ENCODE results near the gene DUXB. TPM values are rescaled to one million over a fixed set of nuclear protein-coding genes. Genes with fewer than 3 reads are reported as not detected.

The DUXB gene
- total and polyA plus RNA-seq, 2 experiments from 2014 or later: not detected

DNA sequence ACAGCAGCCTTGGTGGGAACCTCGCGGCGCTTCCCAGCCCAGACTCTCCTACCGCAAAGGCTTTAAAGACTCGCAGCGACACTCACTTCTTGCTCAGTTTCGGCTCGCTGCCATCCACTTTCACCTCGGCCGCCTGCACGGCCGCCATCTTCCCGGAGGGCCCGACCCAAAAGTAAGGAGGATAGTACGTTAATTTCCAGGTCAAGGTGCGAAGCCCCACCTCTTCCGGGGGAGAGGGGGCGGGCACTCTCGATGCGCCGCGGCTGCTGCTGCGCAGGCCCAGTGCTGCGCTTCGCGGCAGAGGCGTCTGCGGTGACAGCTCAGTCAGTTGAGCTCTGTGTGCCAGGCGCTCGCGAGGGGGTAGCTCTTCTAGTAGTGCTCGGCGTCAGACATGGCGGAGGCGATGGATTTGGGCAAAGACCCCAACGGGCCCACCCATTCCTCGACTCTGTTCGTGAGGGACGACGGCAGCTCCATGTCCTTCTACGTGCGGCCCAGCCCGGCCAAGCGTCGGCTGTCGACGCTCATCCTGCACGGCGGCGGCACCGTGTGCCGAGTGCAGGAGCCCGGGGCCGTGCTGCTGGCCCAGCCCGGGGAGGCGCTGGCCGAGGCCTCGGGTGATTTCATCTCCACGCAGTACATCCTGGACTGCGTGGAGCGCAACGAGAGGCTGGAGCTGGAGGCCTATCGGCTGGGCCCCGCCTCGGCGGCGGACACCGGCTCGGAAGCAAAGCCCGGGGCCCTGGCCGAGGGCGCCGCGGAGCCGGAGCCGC lies 53.6 kb downstream of the DUXB start, which contains the start of the genes KARS1 and TERF2IP:
Gene KARS1 (minus strand): TSS at position 174 of the 773 bp plus-strand sequence. CDS start 26 bp downstream, at position 148.
Gene TERF2IP (plus strand): TSS at position 282 of the 773 bp plus-strand sequence. CDS start 110 bp downstream, at position 392.
- H3K36me3 ChIP-seq: peaks cover 12% of the 10 kb centered on the region
- H3K4me3 ChIP-seq: peak within 1 kb of the TSS; percentile 61
- peaks cover 17% of the 10 kb centered on the region for H3K4me1 ChIP-seq (ENCODE audit: low read depth)
- H3K27me3 ChIP-seq: no peaks in the 10 kb centered on the region
- peak; percentile 92 to 93 for DNase-seq (ENCODE audit: low read depth in 1 of 2, low spot score in 1 of 2)
- peak within 1 kb of the TSS; percentile 85 for H3K27ac ChIP-seq
- H3K9me3 ChIP-seq (ENCODE audit: low read depth): no peaks in the 10 kb centered on the region
- TF ChIP-seq, protein P1, sequence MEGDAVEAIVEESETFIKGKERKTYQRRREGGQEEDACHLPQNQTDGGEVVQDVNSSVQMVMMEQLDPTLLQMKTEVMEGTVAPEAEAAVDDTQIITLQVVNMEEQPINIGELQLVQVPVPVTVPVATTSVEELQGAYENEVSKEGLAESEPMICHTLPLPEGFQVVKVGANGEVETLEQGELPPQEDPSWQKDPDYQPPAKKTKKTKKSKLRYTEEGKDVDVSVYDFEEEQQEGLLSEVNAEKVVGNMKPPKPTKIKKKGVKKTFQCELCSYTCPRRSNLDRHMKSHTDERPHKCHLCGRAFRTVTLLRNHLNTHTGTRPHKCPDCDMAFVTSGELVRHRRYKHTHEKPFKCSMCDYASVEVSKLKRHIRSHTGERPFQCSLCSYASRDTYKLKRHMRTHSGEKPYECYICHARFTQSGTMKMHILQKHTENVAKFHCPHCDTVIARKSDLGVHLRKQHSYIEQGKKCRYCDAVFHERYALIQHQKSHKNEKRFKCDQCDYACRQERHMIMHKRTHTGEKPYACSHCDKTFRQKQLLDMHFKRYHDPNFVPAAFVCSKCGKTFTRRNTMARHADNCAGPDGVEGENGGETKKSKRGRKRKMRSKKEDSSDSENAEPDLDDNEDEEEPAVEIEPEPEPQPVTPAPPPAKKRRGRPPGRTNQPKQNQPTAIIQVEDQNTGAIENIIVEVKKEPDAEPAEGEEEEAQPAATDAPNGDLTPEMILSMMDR (IDR thresholded peaks at IDR 0.05; ENCODE audit: low read depth, low read length): no peak

DNA sequence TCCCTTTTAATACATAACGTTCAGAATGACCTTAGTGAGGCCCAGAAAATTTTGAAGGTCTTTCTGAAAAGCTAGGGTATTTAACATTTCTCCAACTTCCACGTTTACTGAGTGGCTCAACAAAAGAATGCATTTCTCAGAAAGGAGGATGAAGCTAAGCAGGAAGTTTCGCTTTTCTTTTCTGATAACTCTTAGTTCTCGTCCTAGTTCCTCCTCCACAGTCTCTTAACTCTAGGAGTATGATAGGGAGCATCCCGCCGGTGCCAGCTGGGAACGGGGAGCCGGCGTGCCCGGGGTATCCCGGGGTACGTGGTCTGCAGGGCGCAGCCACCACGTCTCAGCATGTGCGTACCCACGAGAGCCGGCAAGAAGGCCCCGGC lies 54.2 kb downstream of the DUXB start:
- Histone ChIP-seq H3K4me1 (ENCODE audit: low read depth) (peaks cover 17% of the 10 kb centered on the region), H3K27ac (peak overlapping the region; percentile 85)

DNA sequence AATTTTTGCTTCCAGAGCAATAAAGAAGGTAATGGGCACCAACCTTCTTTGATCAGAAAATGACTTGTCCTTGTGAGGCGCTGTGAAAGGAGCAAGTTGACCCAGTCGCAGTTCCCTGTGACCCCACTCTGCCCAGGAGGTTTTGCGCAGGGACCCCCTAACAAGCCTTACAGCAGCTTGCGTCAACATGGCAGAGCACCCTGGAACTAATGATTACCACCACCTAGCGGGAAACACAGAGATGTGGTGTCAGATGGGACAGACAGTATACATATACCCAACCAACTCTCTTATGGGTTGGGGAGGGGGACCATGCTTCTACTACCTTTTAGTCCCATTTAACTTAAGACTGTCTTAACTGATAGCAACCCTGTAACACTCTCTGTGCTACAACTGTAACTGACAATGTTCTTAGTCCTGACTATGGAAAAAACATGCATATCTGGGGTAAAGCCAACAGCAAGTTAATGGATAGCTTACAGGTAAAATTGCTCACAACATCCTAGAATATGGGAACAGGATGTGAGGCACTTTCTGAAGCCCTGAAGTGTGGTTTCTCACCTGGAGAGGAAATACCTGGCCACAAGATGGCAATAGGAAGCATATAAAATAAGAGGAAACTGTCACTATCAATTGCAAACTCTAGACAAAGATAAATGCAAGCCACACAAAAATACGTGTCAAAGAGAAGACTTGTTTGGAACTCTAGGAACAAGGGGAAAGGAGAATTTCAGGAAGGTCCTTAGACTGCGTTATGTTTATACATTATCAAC lies 56.8 kb downstream of the DUXB start:
- Histone ChIP-seq H3K27me3 (no peaks in the 10 kb centered on the region), H3K4me3 (no peak overlapping the region), H3K27ac (no peak overlapping the region), H3K36me3 (peaks cover 32% of the 10 kb centered on the region), H3K4me1 (ENCODE audit: low read depth) (peaks cover 4% of the 10 kb centered on the region), H3K9me3 (ENCODE audit: low read depth) (no peaks in the 10 kb centered on the region)
- no peak for DNase-seq (ENCODE audit: low read depth in 1 of 2, low spot score in 1 of 2)
- TF ChIP-seq, protein P1 (IDR thresholded peaks at IDR 0.05; ENCODE audit: low read depth, low read length): no peak

More for the DNA sequence above, 54.2 kb downstream of the DUXB start:
- Histone ChIP-seq H3K27me3 (no peaks in the 10 kb centered on the region), H3K36me3 (peaks cover 12% of the 10 kb centered on the region), H3K4me3 (peak overlapping the region; percentile 61), H3K9me3 (ENCODE audit: low read depth) (no peaks in the 10 kb centered on the region)
- no peak for DNase-seq (ENCODE audit: low read depth in 1 of 2, low spot score in 1 of 2)
- TF ChIP-seq, protein P1 (IDR thresholded peaks at IDR 0.05; ENCODE audit: low read depth, low read length): no peak

Other genes with a start within 250 kb of the DUXB start
- 14.5 and 29.0 TPM in 2 replicates for gene TMEM170A, start 236.8 kb downstream of the DUXB start, total RNA-seq
- gene TMEM170A, start 236.8 kb downstream of the DUXB start, polyA plus RNA-seq: 22.7 and 27.2 TPM in 2 replicates
- gene CHST6, start 206.0 kb downstream of the DUXB start, total RNA-seq: 3.2 and 3.8 TPM in 2 replicates
- gene CHST6, start 206.0 kb downstream of the DUXB start, polyA plus RNA-seq: 0.10 and 1.2 TPM in 2 replicates
- gene CHST5, start 165.4 kb downstream of the DUXB start, total RNA-seq: 0.35 and 0.66 TPM in 2 replicates
- gene CHST5, start 165.4 kb downstream of the DUXB start, polyA plus RNA-seq: 0.05 TPM in 1 of 2 replicates, not detected in the other
- 17.1 and 23.7 TPM in 2 replicates for gene TMEM231, start 145.2 kb downstream of the DUXB start, total RNA-seq
- gene TMEM231, start 145.2 kb downstream of the DUXB start, polyA plus RNA-seq: 20.3 and 21.5 TPM in 2 replicates
- gene GABARAPL2, start 135.1 kb downstream of the DUXB start, total RNA-seq: 125 and 139 TPM in 2 replicates
- gene GABARAPL2, start 135.1 kb downstream of the DUXB start, polyA plus RNA-seq: 426 and 456 TPM in 2 replicates
- gene ADAT1, start 78.2 kb downstream of the DUXB start, total RNA-seq: 52.4 and 66.1 TPM in 2 replicates
- gene ADAT1, start 78.2 kb downstream of the DUXB start, polyA plus RNA-seq: 21.6 and 23.3 TPM in 2 replicates
- 106 and 114 TPM in 2 replicates for gene KARS1, start 53.8 kb downstream of the DUXB start, total RNA-seq
- gene KARS1, start 53.8 kb downstream of the DUXB start, polyA plus RNA-seq: 132 and 160 TPM in 2 replicates
- gene TERF2IP, start 53.7 kb downstream of the DUXB start, total RNA-seq: 45.3 and 79.8 TPM in 2 replicates
- gene TERF2IP, start 53.7 kb downstream of the DUXB start, polyA plus RNA-seq: 66.6 and 85.1 TPM in 2 replicates
- not detected in 2 replicates for gene CPHXL2, start 24.5 kb downstream of the DUXB start, total RNA-seq
- gene CPHXL2, start 24.5 kb downstream of the DUXB start, polyA plus RNA-seq: 0.70 TPM in 1 of 2 replicates, not detected in the other
- gene CPHXL, start 25.0 kb upstream of the DUXB start, total RNA-seq: not detected in 2 replicates
- 0.37 TPM in 1 of 2 replicates, not detected in the other for gene CPHXL, start 25.0 kb upstream of the DUXB start, polyA plus RNA-seq

Data from cardiac muscle cell (in vitro differentiated cells and primary cell).